ENCODE measurements around the gene FUOM.

- TF ChIP-seq NFRKB (IDR thresholded peaks at IDR 0.05) = no peak
- TF ChIP-seq HDGF (IDR thresholded peaks at IDR 0.05; ENCODE audit: borderline replicate concordance) = no peak
Measured at GRCh38 chr10:133338080-133339071, 19.4 kb downstream of the FUOM start.
